Measurements from ENCODE around the gene LRRC7.
A peak's percentile ranks its signal among the peaks of the same experiment; 100 is the strongest.

Gene LRRC7

GRCh38 chr1:69643266-69643665 is 75.5 kb downstream of the LRRC7 start:
- no peak for TF ChIP-seq POLR2A (IDR thresholded peaks at IDR 0.05; ENCODE audit: low read length)
- no peak for TF ChIP-seq GATA1 (IDR thresholded peaks at IDR 0.05; ENCODE audit: low read depth, low read length)
- peak; percentile 3 to 10 for DNase-seq

GRCh38 chr1:69645477-69645876 is 77.8 kb downstream of the LRRC7 start:
- no peak for DNase-seq
- no peak for TF ChIP-seq GATA1 (IDR thresholded peaks at IDR 0.05; ENCODE audit: low read depth, low read length)
- no peak for TF ChIP-seq POLR2A (IDR thresholded peaks at IDR 0.05; ENCODE audit: low read length)

DNA sequence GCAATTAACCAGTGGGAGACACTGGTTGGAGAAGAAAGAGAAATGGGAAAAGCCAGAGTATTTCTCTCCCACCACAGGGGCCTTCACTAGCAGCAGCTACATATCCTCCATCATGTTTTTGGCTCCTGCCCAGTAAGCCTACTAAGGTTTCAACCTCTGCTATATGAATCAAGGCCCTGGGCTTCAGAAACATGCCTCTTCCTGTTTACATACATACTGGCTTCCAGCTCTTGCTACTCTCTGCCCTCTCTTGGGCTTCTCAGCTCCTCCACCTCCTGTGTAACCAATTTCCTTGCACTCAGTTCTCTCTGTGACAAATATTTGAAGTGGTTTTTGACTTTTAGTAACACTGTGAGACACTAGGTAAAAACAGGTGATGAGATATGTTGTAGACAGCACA is 80.8 kb downstream of the LRRC7 start:
- no peak for TF ChIP-seq POLR2A (IDR thresholded peaks at IDR 0.05; ENCODE audit: low read length)
- TF ChIP-seq GATA1 (IDR thresholded peaks at IDR 0.05; ENCODE audit: low read depth, low read length), result no peak
- no peak for DNase-seq

DNA sequence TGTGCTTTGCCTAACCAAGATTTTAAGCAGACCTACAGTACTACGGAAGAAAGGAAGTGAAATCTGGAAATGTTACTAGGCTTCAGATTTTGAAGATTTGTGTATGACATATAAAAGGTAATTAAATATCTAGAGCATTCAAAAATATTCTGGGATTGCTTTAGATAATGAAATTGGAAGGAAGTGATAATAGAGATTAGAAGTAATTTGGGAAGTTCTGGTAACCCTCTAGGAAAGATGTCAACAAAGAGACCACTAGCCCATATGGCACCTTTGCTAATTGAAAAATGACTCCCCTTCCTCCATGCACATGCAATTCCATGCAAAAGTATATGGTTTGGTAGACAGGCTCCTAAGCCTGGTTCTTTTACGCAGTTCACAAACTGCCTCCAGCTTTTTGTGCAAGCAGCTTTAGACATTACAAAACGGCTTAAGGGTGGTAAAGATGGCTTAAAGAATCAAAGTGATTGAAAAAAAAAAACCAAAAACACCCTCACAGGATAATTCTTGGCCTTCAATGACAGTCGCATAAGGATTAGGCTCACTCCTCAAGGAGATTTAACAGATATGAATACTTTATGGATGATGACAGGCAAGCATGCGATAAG is 81.8 kb downstream of the LRRC7 start:
- no peak for TF ChIP-seq GATA1 (IDR thresholded peaks at IDR 0.05; ENCODE audit: low read depth, low read length)
- TF ChIP-seq POLR2A (IDR thresholded peaks at IDR 0.05; ENCODE audit: low read length), result no peak
- DNase-seq, result no peak

- TF ChIP-seq GATA1 (IDR thresholded peaks at IDR 0.05; ENCODE audit: low read depth, low read length) (no peak), POLR2A (IDR thresholded peaks at IDR 0.05; ENCODE audit: low read length) (no peak)
- no peak for DNase-seq
Measured at GRCh38 chr1:69650779-69651178, 83.1 kb downstream of the LRRC7 start.

DNA sequence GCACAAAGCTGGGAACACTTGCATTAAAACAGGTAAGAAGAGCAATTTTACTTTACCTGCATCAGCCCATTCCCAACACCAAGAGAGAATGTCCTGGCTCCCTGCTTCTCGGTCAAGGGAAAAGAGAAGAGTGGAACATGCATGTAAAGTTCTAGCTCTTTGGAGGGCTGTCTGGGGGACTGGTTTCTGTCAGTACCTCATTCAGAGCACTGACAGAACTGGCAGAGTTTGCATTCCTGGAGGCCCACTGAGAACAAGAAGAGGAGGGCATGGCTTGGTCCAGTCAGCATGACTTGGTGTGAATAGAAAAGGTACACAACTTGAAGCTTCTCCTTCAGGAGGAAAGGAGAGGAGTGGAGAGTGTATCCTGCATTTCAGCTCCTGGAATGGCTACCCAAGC is 83.9 kb downstream of the LRRC7 start:
- DNase-seq, result no peak
- TF ChIP-seq POLR2A (IDR thresholded peaks at IDR 0.05; ENCODE audit: low read length) (no peak), GATA1 (IDR thresholded peaks at IDR 0.05; ENCODE audit: low read depth, low read length) (no peak)

DNA sequence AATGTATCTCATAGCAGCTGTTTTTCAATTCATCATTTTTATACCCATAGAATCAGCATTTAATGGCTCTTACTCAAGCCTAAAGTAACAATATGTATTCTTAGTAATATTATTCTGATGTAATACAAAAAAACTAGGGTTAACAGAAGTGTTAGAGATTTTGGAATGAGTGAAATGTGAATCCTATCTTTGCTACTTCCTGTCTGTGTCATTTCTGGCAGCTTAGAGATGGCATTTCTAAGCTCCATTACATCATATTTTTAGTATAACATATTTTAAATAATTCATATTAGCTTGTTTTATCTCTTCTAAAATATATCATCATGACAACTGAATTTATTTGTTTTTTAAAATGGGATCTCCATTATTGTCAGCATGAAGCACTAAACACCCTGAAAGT is 90.2 kb downstream of the LRRC7 start:
- no peak for DNase-seq
- TF ChIP-seq GATA1 (IDR thresholded peaks at IDR 0.05; ENCODE audit: low read depth, low read length), result no peak
- no peak for TF ChIP-seq POLR2A (IDR thresholded peaks at IDR 0.05; ENCODE audit: low read length)

- DNase-seq, result no peak
- TF ChIP-seq GATA1 (IDR thresholded peaks at IDR 0.05; ENCODE audit: low read depth, low read length), result no peak
- no peak for TF ChIP-seq POLR2A (IDR thresholded peaks at IDR 0.05; ENCODE audit: low read length)
Measured at GRCh38 chr1:69661686-69662085, 94.0 kb downstream of the LRRC7 start.

DNA sequence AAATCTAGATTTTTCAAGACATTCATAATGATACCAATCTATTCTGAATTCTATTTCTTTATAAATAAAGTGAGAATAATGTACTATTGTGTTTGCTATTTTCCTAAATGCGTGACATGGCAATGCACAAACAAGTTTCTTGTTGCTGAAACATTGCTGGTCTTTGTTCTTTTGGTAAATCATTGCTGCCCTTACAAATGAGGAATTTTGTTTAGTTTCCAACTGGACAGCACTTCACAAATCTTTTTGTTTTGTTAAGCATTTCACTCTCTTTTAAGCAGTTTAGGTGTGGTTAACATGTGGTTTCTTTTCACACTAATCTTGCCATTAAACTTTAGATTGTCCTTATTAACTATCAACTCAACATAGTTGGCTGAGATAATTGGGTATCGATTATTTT is 94.6 kb downstream of the LRRC7 start:
- no peak for DNase-seq

DNA sequence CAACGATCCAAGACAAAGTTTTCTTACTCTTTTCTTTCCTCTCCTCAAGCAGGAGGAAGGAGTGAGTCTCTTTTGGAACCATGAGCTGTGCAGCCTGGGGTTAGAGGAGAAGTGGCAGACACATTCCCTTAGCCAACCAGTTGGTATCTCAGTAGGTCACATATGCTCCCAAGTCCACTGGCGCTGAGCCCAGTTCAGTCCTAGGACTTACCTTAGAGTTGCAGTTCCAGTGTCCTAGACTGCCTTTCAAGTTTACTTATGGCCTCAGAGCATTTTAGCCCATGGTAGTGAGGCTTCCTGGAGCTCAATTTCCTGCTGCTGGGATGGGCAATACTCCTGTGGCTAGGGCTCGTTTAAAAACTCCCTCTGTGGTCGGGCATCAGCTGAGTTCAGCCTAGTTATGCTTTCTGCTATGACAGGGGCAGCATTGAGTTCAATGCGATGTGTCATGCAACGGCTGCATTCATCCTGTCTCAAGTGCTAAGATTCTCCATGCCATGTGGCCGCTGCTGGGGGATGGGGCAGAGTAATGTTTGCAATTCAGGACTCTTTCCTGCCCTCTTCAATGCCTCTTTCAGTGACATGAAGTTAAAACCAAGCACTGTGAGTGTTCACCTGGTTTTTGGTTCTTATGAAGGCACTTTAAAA is 103.8 kb downstream of the LRRC7 start:
- no peak for DNase-seq
- TF ChIP-seq POLR2A (IDR thresholded peaks at IDR 0.05; ENCODE audit: low read length) (no peak), GATA1 (IDR thresholded peaks at IDR 0.05; ENCODE audit: low read depth, low read length) (no peak)

More for the DNA sequence above, 94.6 kb downstream of the LRRC7 start:
- TF ChIP-seq GATA1 (IDR thresholded peaks at IDR 0.05; ENCODE audit: low read depth, low read length) (no peak), POLR2A (IDR thresholded peaks at IDR 0.05; ENCODE audit: low read length) (no peak)

GRCh38 chr1:69673321-69673720 is 105.6 kb downstream of the LRRC7 start:
- no peak for TF ChIP-seq POLR2A (IDR thresholded peaks at IDR 0.05; ENCODE audit: low read length)
- no peak for TF ChIP-seq GATA1 (IDR thresholded peaks at IDR 0.05; ENCODE audit: low read depth, low read length)
- peak; percentile 3 to 29 for DNase-seq

- no peak for TF ChIP-seq POLR2A (IDR thresholded peaks at IDR 0.05; ENCODE audit: low read length)
- no peak for TF ChIP-seq GATA1 (IDR thresholded peaks at IDR 0.05; ENCODE audit: low read depth, low read length)
- no peak for DNase-seq
Measured at GRCh38 chr1:69679965-69680364, 112.2 kb downstream of the LRRC7 start.

DNA sequence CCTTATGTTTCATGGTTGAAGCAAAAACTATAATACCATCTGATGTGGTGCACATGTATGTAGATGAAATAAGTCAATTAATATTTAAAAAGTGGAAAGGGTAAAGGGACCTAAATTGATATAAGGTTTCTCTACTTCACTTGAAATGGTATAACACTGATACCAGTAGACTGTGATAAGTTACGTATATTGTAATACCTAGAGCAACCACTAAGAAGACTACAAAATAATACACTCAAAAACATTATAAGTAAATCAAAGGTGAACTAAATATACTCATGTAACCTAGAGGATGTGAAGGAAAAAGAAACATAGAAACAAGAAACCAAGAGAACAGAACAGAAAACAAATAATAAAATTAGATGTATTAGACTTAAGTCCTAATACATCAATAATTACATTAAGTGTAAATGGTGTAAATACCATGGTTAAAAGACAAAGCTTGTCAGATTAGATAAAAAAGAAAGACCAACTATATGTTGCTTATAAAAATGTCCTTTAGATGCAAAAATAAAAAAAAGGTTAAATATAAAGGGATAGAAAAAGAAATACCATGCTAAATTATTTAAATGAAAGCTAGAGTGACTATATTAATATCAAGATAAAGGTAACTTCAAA is 118.8 kb downstream of the LRRC7 start:
- no peak for DNase-seq
- no peak for TF ChIP-seq GATA1 (IDR thresholded peaks at IDR 0.05; ENCODE audit: low read depth, low read length)
- no peak for TF ChIP-seq POLR2A (IDR thresholded peaks at IDR 0.05; ENCODE audit: low read length)

DNA sequence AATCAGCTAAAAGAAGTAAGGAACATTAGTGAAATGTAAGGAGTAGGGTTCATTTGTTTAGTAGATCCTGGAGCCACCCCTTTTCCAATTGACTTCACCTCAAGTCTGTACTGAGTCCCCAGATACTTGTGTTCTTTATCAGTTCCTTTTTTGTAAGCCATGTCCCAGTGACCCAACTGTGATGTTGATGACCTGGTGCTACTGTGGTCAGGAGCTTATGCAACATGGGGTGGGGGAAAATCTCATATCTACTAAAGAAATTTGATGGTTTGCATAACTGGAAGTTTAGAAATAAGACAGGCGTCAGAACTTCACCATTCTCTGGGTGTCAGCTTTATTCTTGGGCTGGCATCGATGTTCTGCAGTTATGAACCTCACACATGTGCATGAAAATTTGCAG is 120.5 kb downstream of the LRRC7 start:
- TF ChIP-seq POLR2A (IDR thresholded peaks at IDR 0.05; ENCODE audit: low read length), result no peak
- no peak for DNase-seq

DNA sequence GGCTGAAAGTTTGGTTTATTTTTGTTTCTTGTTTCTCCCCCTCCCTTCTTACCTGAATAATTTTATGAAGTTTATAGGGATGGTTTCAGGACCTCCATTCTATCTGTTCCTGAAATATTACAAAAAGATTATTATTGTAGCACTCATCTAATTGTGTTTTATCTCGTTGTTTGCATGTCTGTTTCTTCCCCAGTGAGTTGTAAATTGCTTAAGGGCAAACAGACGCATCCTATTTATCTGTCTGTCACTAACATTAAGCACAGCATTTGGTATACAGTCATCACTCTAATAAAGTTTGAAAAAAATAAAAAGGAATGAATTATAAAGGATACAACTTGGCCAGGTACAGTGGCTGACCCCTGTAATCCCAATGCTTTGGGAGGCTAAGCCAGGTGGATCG is 123.5 kb downstream of the LRRC7 start:
- TF ChIP-seq GATA1 (IDR thresholded peaks at IDR 0.05; ENCODE audit: low read depth, low read length) (no peak), POLR2A (IDR thresholded peaks at IDR 0.05; ENCODE audit: low read length) (no peak)
- no peak for DNase-seq

Measured in erythroblast (primary cell).